M059J (cell line): ENCODE data around the gene CABCOCO1. TPM values are rescaled to one million over a fixed set of nuclear protein-coding genes. Genes with fewer than 3 reads are reported as not detected.
A peak's percentile ranks its signal among the peaks of the same experiment; 100 is the strongest.
"Not testable (repeated sequence)": the region's sequence is repeated elsewhere in the genome, so short reads cannot be mapped to it uniquely, and the experiment has no call there.

Experiments
- DNase-seq: peaks from one replicate; pipeline ENCODE4 v3.0.0-alpha.2; 2012; ENCODE audit warnings: low read depth
- total RNA-seq: library from RNA; depleted of rRNA; stranded (reverse); fragments of >200 nt; shearing (Covaris generic); gene quantifications from 2 replicates; pipeline ENCODE4 v1.2.3, GENCODE V29; 2014

CABCOCO1 gene
- total RNA-seq, 1 experiment from 2014 or later = 3.6 TPM

DNA sequence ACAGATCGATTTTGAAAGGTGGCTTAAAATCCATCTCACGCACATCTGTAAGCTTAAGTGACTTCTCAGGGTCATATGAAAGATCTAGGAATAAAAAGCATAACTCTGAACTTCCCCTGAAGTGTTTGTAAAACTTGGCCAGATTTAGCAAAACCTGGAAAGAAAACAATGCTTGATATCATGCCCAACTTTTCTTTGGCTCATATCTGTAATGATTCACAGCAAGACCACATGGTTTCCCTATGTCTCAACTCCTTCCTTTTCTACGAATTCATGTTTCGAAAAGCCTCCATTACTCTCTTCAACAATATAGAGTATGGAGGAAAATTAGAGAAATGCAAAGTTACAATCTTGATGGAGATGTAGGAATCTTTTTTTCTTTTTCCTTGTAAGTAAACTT is 20.1 kb upstream of the CABCOCO1 start:
- DNase-seq = peak; percentile 70

- peak; percentile 56 for DNase-seq
Measured at GRCh38 chr10:61643316-61643751, 19.4 kb upstream of the CABCOCO1 start.

- no peak for DNase-seq
Measured at GRCh38 chr10:61653699-61654098, 9.0 kb upstream of the CABCOCO1 start.

DNA sequence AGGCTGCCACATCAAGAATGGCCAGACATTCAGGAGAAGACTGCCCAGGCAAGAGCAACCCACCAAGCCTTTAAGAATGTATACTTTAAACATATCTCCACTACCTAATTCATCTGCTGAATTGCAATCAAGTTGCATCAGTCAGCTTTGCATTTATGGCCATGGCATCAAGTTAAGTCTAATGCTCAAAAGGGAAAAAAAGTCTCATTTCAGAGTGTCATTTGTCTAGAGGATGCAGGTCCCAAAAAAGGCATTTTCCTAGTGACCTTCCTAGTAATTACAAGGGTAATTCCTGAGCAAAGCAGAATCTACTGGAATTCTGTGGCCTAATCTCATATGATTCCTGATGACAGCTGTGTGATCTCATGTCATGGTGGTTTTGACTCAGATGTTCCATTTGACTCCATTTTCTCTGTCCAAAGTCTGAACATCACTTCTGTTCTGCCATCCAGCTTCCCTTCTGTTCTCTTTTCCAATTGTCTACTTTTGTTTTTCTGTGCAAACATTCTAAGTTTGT is 7.3 kb upstream of the CABCOCO1 start:
- DNase-seq = no peak

GRCh38 chr10:61663466-61663865 is 737 bp downstream of the CABCOCO1 start:
- DNase-seq = peak; percentile 66

- no peak for DNase-seq
Measured at GRCh38 chr10:61664985-61665384, 2.3 kb downstream of the CABCOCO1 start.

DNA sequence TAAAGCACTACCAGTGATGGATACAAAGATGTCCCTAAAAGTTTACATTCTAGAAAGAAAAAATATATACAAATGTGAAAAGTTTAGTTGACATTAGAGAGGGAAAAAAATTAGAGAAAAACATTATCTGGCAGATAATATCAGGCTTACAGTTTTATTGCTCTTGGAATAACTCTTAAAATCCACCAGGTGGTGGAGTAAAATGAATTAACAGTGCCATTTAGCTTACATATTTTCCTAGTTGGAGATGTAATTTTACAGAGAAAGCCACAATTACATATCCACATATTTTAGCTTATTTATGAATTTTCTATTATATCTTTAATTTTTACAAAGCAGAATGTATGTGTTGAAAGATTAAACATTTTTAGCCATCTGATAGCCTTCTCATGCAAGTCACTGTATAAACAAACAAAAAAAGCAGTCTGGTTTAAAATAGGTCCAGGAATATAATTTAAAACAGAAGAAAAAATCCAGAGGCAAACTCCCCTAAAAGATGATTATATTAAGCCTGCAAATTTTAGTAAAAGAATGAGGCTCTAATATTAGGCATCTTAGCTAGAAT is 6.5 kb downstream of the CABCOCO1 start:
- no peak for DNase-seq

DNA sequence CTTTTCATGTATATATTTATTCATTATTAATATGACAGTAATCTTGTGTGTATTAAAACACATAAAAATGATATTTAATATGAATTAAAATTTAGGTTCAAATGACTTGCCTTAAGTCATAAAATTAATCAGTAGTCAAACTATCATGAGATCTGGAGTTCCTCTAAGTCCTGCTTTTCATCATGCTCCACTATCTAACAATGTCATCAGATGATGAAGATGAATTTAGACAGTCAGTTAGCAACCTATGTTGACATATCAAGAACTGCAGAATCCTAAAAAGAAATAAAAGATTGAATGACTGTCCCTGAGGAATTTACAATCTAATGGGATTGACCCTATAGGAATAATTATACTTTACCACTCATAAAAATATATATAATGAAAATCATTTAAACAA is 7.1 kb downstream of the CABCOCO1 start:
- no peak for DNase-seq

DNA sequence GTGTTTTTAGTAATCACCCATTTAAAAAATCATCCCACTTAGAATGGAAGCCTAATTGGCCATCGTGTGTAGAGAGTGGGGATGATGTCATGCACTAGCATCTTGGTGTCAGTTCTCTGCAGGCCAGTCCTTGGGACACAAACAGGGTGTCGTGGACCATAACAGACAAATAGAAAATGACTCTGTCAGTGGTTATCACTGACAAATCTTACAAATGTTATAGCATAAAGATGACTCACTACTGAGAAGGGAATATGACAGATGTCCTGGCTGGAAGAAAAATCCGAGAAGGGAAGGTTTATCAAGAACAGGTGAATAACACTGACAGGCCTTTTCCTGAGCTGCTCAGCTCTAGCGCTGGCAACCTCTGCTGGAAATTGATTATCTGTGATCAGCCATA is 10.6 kb downstream of the CABCOCO1 start:
- DNase-seq = no peak

DNA sequence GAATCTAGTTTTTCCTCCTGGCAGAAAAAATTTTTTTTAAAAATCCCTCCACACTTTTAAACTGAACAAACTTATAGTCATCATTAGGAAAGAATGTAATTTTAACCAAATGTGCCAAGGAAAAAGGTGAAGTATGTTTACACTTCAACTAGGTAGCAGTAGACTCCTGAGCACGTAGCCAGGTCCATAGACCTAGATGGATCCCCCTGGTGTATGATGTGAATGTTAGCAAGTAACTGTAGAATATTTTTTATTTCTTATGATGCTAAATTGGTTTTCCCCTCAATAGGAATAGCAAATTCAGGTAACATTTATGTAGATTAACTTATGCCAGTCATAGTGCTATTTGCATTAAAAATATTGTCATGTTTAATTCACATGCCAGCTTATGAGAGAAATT is 19.6 kb downstream of the CABCOCO1 start:
- peak; percentile 15 for DNase-seq

GRCh38 chr10:61683319-61683718 is 20.6 kb downstream of the CABCOCO1 start:
- DNase-seq = no peak

- DNase-seq = no peak
Measured at GRCh38 chr10:61684894-61685507, 22.3 kb downstream of the CABCOCO1 start.

- no peak for DNase-seq
Measured at GRCh38 chr10:61688551-61689308, 26.0 kb downstream of the CABCOCO1 start.

GRCh38 chr10:61691667-61692066 is 28.9 kb downstream of the CABCOCO1 start:
- DNase-seq = not testable (repeated sequence)

- DNase-seq = no peak
Measured at GRCh38 chr10:61692447-61693010, 29.8 kb downstream of the CABCOCO1 start.

GRCh38 chr10:61698968-61699655 is 36.4 kb downstream of the CABCOCO1 start:
- DNase-seq = no peak

DNA sequence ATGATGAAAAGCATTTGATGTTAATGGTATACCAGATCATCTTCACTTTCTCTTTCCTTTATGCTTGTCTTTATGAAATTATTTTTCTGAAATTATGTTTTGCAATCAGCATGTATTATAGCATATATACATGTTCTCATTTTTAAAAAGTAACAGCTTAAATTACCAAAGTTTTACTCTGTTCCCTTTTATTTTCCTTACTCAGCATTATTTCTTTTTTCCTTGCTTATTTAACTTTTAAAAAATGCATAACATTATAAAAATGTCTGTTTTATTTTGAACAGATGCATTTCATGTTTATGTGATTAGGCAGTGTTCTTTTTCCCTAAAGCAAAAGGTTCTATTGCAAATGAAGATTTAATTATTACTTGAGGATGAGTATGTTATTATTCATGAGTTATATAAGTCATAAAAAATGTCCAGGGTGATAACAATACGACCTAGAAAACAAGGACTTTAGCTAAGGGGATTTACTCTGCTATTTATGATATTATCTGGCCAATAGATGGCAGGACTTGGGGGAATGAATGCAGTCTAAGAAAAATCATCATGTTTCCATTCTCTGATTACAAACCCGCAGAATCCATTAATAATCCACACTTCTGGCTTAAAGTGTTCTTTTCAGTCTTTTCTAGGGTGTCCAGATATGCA is 38.5 kb downstream of the CABCOCO1 start:
- no peak for DNase-seq

DNA sequence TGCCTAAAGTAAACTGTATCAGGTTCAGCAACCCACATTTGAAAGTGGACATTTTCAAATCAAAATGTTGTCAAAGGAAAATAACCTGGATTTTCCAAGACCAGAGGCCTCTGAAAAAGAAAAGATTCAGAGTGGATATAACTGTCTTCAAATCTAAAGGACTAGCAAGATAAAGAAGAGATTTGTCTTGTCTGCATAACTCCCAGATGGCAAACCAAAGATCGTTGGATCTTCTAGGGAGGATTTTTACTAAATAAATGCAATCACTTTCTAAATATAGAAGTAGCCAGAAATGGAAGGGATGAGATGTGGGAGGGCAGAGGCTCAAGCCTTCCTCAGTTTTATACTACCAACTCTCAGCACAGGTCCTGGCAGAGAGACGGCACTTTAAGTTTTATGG is 39.0 kb downstream of the CABCOCO1 start:
- no peak for DNase-seq

DNA sequence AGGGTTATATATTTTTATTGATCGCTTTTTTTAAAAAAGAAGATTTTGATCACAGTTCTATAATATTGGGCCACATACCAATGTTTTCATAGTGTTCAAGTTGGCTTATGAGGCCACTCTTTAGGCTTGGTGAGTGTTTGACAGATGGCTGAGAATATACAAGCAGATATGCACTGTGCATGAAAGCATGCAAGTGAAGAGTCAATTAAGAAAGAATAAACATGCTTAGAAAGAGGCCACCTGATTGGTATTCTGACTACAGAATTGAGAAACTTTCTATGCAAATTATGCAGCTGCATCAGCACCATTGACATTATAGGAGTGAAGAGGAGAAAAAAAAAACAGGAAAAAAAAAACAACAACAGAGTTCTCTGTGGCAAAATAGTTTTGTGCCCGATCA is 39.9 kb downstream of the CABCOCO1 start:
- no peak for DNase-seq

DNA sequence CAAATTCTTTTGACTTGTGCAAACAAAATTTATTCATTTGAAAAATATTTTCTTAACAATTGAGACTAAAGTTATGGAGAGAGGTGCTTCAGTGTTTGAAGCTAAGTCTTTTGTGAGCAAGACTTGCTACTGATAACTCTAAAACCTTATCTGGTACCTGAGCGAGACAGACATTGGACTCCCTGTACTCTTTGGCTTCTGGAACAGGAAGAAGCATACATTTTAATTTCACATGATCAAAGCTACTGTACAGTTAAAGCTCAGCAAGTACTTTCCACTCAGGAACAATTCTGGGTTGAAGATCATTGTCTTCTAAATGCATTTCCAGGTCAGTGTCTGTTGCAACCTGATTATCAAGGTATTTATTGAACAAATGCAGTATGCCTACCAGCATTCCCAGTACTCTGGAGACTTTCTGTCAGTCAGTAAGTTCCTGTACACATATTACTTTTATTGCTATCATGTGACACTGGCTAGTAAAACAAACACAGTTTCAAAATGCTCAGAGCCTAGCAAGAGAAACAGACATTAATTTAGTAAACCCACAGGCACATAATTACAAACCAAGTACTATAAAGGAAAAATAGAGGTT is 42.4 kb downstream of the CABCOCO1 start:
- DNase-seq = no peak

- DNase-seq = no peak
Measured at GRCh38 chr10:61708846-61709245, 46.1 kb downstream of the CABCOCO1 start.
